PFSK-1 (cell line): ENCODE measurements around the gene RAB7A.

Experiments used
- POLR2AphosphoS5 ChIP-seq: IDR thresholded peaks from 2 replicates; pipeline ENCODE4 v1.6.1; 2012; ENCODE audit warnings: low read depth, mild to moderate bottlenecking, control low read depth, low read length, moderate library complexity
- SIN3A ChIP-seq: IDR thresholded peaks from 2 replicates; pipeline ENCODE4 v1.6.1; 2012; ENCODE audit warnings: mild to moderate bottlenecking, low read length, moderate library complexity, borderline replicate concordance; ENCODE audit not compliant: insufficient read depth
- TAF1 ChIP-seq: IDR thresholded peaks from 2 replicates; pipeline ENCODE4 v1.6.1; 2012; ENCODE audit warnings: low read length, control low read depth, borderline replicate concordance; ENCODE audit not compliant: insufficient read depth
- TF ChIP-seq, protein P1 (sequence below), 2 experiments: IDR thresholded peaks; 2 replicates each; pipeline versions ENCODE4 v1.6.1 to v1.8.0; 2011 to 2012; ENCODE audit warnings: low read depth in 2 of 2, low read length in 2 of 2, control low read depth in 1 of 2, inconsistent platforms in 1 of 2, mild to moderate bottlenecking in 1 of 2, moderate library complexity in 1 of 2; ENCODE audit not compliant: insufficient read depth in 1 of 2

DNA sequence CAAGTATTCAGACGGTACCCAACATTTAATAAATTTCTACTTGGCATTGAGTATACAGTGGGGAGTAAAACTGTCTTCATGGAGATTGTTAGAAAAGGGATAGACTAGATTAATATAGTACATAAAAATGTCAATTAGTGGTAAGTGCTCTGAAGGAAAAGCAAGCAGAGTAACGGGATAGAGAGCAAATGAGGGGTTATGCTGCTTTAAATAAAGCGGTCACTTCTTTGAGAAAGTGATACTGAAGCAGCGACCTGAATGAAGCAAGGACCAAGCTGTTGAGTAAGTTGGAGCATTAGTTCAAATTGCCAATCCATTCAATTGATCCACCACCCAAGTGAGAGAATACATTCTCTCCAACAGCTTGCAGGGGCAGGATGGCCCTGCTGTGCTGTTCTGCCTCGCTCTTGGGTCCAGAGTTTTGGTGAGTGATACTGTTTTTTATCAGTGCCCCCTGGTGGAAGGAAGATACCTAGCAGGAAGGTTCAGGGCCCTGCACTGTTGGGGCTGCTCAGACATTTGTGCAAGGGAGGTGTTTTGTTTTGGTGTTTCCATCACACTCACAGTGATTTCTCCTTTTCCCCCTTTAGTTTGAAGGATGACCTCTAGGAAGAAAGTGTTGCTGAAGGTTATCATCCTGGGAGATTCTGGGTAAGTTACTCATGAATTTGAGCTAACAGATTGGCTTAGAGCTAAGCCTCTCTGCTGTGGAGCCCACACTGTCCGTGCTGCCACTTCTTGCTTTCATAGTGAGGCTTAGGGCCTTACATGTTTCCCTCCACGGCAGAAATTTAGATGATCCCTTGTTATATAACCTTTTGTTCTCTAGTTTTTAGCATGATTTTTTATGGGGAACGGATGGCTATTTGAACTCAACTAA, 69.0 kb downstream of the RAB7A start:
- TF ChIP-seq TAF1 (no peak), POLR2AphosphoS5 (no peak), SIN3A (no peak)
- TF ChIP-seq, protein P1, sequence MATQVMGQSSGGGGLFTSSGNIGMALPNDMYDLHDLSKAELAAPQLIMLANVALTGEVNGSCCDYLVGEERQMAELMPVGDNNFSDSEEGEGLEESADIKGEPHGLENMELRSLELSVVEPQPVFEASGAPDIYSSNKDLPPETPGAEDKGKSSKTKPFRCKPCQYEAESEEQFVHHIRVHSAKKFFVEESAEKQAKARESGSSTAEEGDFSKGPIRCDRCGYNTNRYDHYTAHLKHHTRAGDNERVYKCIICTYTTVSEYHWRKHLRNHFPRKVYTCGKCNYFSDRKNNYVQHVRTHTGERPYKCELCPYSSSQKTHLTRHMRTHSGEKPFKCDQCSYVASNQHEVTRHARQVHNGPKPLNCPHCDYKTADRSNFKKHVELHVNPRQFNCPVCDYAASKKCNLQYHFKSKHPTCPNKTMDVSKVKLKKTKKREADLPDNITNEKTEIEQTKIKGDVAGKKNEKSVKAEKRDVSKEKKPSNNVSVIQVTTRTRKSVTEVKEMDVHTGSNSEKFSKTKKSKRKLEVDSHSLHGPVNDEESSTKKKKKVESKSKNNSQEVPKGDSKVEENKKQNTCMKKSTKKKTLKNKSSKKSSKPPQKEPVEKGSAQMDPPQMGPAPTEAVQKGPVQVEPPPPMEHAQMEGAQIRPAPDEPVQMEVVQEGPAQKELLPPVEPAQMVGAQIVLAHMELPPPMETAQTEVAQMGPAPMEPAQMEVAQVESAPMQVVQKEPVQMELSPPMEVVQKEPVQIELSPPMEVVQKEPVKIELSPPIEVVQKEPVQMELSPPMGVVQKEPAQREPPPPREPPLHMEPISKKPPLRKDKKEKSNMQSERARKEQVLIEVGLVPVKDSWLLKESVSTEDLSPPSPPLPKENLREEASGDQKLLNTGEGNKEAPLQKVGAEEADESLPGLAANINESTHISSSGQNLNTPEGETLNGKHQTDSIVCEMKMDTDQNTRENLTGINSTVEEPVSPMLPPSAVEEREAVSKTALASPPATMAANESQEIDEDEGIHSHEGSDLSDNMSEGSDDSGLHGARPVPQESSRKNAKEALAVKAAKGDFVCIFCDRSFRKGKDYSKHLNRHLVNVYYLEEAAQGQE (IDR thresholded peaks at IDR 0.05; ENCODE audit: insufficient read depth in 1 of 2, low read depth in 2 of 2, low read length in 2 of 2) = no peak
